Testis (tissue), 2 donors: ENCODE measurements around the gene COL4A2.

Source experiments
- POLR2A ChIP-seq: fragments of 450-650 bp; IDR thresholded peaks from one replicate; pipeline ENCODE4 v1.6.1; 2017; ENCODE audit warnings: antibody characterized with exemption, mild to moderate bottlenecking, moderate library complexity
- TF ChIP-seq, protein P1 (sequence below), 3 experiments: fragments of 450-650 bp in 2 of 3; fragments of 200-600 bp in 1 of 3; sonication (generic) in 1 of 3; IDR thresholded peaks; one replicate each; pipeline ENCODE4 v1.5.1; 2016 to 2019; ENCODE audit warnings: antibody characterized with exemption in 3 of 3, mild to moderate bottlenecking in 2 of 3, moderate library complexity in 1 of 3

- TF ChIP-seq, protein P1, sequence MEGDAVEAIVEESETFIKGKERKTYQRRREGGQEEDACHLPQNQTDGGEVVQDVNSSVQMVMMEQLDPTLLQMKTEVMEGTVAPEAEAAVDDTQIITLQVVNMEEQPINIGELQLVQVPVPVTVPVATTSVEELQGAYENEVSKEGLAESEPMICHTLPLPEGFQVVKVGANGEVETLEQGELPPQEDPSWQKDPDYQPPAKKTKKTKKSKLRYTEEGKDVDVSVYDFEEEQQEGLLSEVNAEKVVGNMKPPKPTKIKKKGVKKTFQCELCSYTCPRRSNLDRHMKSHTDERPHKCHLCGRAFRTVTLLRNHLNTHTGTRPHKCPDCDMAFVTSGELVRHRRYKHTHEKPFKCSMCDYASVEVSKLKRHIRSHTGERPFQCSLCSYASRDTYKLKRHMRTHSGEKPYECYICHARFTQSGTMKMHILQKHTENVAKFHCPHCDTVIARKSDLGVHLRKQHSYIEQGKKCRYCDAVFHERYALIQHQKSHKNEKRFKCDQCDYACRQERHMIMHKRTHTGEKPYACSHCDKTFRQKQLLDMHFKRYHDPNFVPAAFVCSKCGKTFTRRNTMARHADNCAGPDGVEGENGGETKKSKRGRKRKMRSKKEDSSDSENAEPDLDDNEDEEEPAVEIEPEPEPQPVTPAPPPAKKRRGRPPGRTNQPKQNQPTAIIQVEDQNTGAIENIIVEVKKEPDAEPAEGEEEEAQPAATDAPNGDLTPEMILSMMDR (IDR thresholded peaks at IDR 0.05) = no peak
- TF ChIP-seq POLR2A = no peak
Measured at GRCh38 chr13:110293649-110294048, 13.4 kb upstream of the COL4A2 start.
